ENCODE results near the gene UTP14A. TPM values are rescaled to one million over a fixed set of nuclear protein-coding genes. Genes with fewer than 3 reads are reported as not detected.

The UTP14A gene
- polyA plus RNA-seq, 1 of the 3 experiments (the other 2 are of a cell fraction): 25.4 TPM

DNA sequence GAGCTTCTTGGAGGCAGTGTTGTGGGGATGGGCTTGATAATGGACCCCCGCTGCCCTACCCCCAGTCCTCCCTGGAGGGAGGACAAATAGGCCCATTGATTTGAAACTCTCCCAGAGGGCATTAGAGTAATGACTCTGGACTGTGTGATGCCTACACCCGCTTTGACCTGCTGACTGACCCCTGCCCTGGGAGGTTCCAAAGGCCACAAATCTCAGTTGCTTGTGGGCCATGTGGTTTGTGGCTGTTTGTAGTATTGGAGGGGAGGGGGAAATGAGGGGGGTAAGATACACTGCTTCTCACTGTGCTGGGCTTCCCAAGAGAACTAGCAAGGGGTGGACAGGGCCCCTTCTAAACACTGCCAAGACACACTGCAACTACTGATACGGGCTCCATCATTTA is 48.8 kb downstream of the UTP14A start:
- ChIA-PET CTCF (no interaction called here), POLR2A (no interaction called here)
- peaks cover 51% of the 10 kb centered on the region for H3K27me3 ChIP-seq (ENCODE audit: insufficient read depth)
- H2AFZ ChIP-seq (ENCODE audit: low read depth): no peak overlapping the region
- H3K4me3 ChIP-seq (ENCODE audit: low read depth in 2 of 2, low read length in 1 of 2): no peak overlapping the region
- H3K9ac ChIP-seq: no peak overlapping the region
- H3K4me2 ChIP-seq: no peak overlapping the region
- peaks cover 0 to 6% of the 10 kb centered on the region in 2 experiments; a peak in 1 of 4 replicates for H3K4me1 ChIP-seq (ENCODE audit: control insufficient read depth in 1 of 2, insufficient read depth in 2 of 2, low read depth in 1 of 2, low read length in 1 of 2)
- H3K27ac ChIP-seq (ENCODE audit: low read depth in 2 of 2, low read length in 1 of 2): no peak overlapping the region
- H3K9me3 ChIP-seq: no peaks in the 10 kb centered on the region
- H3K36me3 ChIP-seq (replicated peaks in 1 of 2; ENCODE audit: control insufficient read depth in 1 of 2, insufficient read depth in 2 of 2, low read length in 1 of 2): no peaks in the 10 kb centered on the region
- no peak for DNase-seq
- TF ChIP-seq TAF1 (IDR thresholded peaks at IDR 0.05; ENCODE audit: borderline replicate concordance, low read depth, low read length) (no peak), EZH2phosphoT487 (IDR thresholded peaks at IDR 0.05; ENCODE audit: borderline replicate concordance, low read depth) (no peak), JUND (IDR thresholded peaks at IDR 0.05) (no peak), PBX3 (IDR thresholded peaks at IDR 0.05) (no peak), RFX5 (IDR thresholded peaks at IDR 0.05; ENCODE audit: low read length) (no peak), MAX (IDR thresholded peaks at IDR 0.05; ENCODE audit: low read depth) (no peak), GABPA (IDR thresholded peaks at IDR 0.05; ENCODE audit: low read depth) (no peak), TCF12 (IDR thresholded peaks at IDR 0.05) (no peak), SMC3 (IDR thresholded peaks at IDR 0.05; ENCODE audit: low read depth, low read length) (no peak), RCOR1 (IDR thresholded peaks at IDR 0.05; ENCODE audit: low read length) (no peak), FOXM1 (IDR thresholded peaks at IDR 0.05; ENCODE audit: low read depth) (no peak), SIN3A (IDR thresholded peaks at IDR 0.05; ENCODE audit: borderline replicate concordance, low read depth, low read length) (no peak), GATA2 (CRISPR knock-in tag; IDR thresholded peaks at IDR 0.05) (no peak), ELF1 (IDR thresholded peaks at IDR 0.05) (no peak), FOXJ3 (CRISPR knock-in tag; IDR thresholded peaks at IDR 0.05) (no peak), NRF1 (IDR thresholded peaks at IDR 0.05; ENCODE audit: low read depth, low read length) (no peak)
- TF ChIP-seq, protein P1, sequence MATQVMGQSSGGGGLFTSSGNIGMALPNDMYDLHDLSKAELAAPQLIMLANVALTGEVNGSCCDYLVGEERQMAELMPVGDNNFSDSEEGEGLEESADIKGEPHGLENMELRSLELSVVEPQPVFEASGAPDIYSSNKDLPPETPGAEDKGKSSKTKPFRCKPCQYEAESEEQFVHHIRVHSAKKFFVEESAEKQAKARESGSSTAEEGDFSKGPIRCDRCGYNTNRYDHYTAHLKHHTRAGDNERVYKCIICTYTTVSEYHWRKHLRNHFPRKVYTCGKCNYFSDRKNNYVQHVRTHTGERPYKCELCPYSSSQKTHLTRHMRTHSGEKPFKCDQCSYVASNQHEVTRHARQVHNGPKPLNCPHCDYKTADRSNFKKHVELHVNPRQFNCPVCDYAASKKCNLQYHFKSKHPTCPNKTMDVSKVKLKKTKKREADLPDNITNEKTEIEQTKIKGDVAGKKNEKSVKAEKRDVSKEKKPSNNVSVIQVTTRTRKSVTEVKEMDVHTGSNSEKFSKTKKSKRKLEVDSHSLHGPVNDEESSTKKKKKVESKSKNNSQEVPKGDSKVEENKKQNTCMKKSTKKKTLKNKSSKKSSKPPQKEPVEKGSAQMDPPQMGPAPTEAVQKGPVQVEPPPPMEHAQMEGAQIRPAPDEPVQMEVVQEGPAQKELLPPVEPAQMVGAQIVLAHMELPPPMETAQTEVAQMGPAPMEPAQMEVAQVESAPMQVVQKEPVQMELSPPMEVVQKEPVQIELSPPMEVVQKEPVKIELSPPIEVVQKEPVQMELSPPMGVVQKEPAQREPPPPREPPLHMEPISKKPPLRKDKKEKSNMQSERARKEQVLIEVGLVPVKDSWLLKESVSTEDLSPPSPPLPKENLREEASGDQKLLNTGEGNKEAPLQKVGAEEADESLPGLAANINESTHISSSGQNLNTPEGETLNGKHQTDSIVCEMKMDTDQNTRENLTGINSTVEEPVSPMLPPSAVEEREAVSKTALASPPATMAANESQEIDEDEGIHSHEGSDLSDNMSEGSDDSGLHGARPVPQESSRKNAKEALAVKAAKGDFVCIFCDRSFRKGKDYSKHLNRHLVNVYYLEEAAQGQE (IDR thresholded peaks at IDR 0.05; ENCODE audit: low read depth, low read length): no peak
- TF ChIP-seq, protein P2, sequence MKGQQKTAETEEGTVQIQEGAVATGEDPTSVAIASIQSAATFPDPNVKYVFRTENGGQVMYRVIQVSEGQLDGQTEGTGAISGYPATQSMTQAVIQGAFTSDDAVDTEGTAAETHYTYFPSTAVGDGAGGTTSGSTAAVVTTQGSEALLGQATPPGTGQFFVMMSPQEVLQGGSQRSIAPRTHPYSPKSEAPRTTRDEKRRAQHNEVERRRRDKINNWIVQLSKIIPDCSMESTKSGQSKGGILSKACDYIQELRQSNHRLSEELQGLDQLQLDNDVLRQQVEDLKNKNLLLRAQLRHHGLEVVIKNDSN (IDR thresholded peaks at IDR 0.05; ENCODE audit: borderline replicate concordance, low read depth): no peak
- no peaks in the 10 kb centered on the region for H3K9me2 ChIP-seq
- H3K79me2 ChIP-seq (ENCODE audit: insufficient read depth): no peaks in the 10 kb centered on the region
- 43% methylated on average over 3 of the region's 3 CpGs for WGBS (ENCODE audit: low lambda C conversion rate)
- H3F3A ChIP-seq (replicated peaks; ENCODE audit: insufficient read depth): peaks cover 8% of the 10 kb centered on the region
- H4K20me1 ChIP-seq (ENCODE audit: insufficient read depth): no peaks in the 10 kb centered on the region
